Measurements from ENCODE around the gene LRMDA. TPM values are rescaled to one million over a fixed set of nuclear protein-coding genes. Genes with fewer than 3 reads are reported as not detected.

LRMDA gene
- total RNA-seq, 4 donors from 2014 or later, result 0.76 to 6.4 (median 1.3) TPM

DNA sequence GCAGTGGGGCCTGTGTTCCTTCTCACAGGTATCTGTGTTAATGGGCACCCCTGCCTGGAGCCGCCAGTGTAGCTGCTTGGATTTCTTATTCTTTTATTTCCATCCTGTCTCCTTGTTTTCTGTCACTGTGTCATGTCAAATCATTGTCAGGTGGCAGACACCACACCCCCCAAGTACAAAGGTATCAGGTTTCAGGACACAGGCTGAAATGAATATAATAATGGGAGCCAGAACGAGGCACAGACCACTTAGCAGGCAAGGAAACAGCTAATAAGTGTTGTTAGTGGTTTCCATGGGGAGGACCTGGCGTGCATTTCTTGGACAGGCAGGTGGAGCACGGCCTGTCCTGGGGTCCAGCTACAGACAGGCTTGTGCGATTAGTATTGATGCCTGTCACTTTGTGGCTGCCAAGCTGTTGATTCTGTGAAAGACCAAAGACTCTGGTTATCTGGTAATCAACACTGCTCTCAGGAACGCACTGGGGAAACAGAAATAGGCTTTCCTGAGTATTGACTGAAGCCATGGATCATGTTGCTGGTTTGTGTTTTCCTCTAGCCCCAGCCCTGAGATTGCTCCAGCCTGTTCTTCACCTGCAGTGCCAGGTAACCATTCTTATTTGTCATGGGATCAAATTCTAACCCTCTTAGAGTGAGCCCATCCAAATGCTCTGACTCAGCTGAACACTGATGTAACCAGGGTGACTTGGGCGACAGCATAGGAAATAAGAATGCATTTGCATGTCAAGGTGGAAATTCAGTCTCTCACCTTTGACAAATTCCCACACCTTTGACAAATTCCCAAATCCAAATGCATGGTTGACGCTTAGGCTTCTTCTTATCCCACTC, 1002.0 kb downstream of the LRMDA start:
- TF ChIP-seq, protein P1, sequence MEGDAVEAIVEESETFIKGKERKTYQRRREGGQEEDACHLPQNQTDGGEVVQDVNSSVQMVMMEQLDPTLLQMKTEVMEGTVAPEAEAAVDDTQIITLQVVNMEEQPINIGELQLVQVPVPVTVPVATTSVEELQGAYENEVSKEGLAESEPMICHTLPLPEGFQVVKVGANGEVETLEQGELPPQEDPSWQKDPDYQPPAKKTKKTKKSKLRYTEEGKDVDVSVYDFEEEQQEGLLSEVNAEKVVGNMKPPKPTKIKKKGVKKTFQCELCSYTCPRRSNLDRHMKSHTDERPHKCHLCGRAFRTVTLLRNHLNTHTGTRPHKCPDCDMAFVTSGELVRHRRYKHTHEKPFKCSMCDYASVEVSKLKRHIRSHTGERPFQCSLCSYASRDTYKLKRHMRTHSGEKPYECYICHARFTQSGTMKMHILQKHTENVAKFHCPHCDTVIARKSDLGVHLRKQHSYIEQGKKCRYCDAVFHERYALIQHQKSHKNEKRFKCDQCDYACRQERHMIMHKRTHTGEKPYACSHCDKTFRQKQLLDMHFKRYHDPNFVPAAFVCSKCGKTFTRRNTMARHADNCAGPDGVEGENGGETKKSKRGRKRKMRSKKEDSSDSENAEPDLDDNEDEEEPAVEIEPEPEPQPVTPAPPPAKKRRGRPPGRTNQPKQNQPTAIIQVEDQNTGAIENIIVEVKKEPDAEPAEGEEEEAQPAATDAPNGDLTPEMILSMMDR (IDR thresholded peaks at IDR 0.05), result no peak
- no peak for TF ChIP-seq POLR2A (IDR thresholded peaks at IDR 0.05)
- no peak overlapping the region for H3K4me3 ChIP-seq (ENCODE audit: low read depth, poor library complexity, severe bottlenecking)
- no peak for DNase-seq (ENCODE audit: low spot score in 2 of 2)
- WGBS, 2 donors, result 82 to 89% methylated on average over 8 of the region's 8 CpGs
- intact Hi-C loops (cut with DNase I; ENCODE audit: low total_unique reads), result no loop called here

DNA sequence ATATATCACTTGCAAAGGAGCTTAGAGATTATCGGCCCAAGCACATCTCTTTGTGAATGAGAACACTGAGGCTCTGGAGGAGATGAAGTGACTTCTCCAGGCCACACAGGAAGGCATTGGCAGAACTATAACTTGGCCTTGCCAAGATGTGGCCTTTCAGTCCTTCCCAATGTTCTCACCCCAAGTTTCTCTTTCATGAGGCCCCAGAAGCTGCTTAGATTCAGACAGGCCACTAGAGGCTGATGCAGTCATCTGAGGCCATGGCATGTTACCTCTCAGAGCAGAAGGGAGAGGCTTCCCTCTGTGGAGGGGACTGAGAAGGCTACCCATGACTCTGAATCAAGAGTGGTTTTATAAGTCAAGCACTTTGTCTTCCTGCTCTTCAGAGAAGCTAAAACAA, 1003.7 kb downstream of the LRMDA start:
- no peak overlapping the region for H3K4me3 ChIP-seq (ENCODE audit: low read depth, poor library complexity, severe bottlenecking)
- TF ChIP-seq, protein P1 (IDR thresholded peaks at IDR 0.05), result no peak
- no peak for TF ChIP-seq POLR2A (IDR thresholded peaks at IDR 0.05)
- 71 to 73% methylated on average over 1 of the region's 1 CpG for WGBS, 2 donors
- no peak for DNase-seq (ENCODE audit: low spot score in 2 of 2)
- intact Hi-C loops (cut with DNase I; ENCODE audit: low total_unique reads), result no loop called here

DNA sequence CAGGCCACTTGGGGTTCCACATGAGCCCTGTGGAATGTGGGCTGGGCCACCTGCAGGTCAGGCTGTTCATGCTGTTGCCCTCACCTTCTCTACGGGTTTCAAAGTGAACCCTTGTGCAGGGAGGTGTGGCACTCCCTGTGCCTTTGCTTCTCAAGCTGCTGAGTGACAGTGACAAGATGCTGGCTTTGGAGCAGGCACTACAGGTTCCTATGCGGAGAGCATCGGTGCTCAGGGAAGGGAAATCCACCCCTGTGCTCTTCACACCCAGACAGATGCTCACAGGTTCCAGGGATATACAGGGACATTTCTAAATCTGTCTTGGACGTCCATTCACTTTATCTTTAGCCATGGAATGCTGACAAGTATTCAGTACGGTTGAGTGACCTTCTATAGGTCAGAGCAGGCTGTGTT, 1005.0 kb downstream of the LRMDA start:
- no peak overlapping the region for H3K4me3 ChIP-seq (ENCODE audit: low read depth, poor library complexity, severe bottlenecking)
- intact Hi-C loops (cut with DNase I; ENCODE audit: low total_unique reads), result no loop called here
- 72% methylated on average over 4 to 5 of the region's 5 CpGs for WGBS, 2 donors
- TF ChIP-seq, protein P1 (IDR thresholded peaks at IDR 0.05), result no peak
- no peak for TF ChIP-seq POLR2A (IDR thresholded peaks at IDR 0.05)
- no peak for DNase-seq (ENCODE audit: low spot score in 2 of 2)

DNA sequence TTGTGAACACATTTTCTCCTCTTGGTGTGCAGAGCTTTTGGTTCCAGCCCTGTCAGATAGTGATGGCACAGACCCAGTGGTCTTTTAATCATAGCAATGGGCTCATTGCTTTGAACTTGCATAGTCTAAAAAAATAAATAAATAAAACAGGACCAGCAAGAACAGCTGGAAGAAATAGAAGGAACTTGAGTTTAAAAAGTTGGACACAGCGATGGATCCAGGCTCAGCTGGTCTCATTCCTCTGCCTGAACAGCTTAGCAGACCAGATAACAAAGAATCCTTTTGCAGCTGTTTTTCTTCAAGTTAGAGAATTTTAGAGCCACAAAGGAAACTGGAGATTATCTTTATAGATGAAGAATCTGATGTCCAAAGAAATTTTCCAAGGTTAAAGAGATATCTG, 1005.6 kb downstream of the LRMDA start:
- WGBS, 2 donors, result 67 to 69% methylated on average over 1 of the region's 1 CpG
- TF ChIP-seq POLR2A (IDR thresholded peaks at IDR 0.05), result no peak
- TF ChIP-seq, protein P1 (IDR thresholded peaks at IDR 0.05), result no peak
- no peak overlapping the region for H3K4me3 ChIP-seq (ENCODE audit: low read depth, poor library complexity, severe bottlenecking)

DNA sequence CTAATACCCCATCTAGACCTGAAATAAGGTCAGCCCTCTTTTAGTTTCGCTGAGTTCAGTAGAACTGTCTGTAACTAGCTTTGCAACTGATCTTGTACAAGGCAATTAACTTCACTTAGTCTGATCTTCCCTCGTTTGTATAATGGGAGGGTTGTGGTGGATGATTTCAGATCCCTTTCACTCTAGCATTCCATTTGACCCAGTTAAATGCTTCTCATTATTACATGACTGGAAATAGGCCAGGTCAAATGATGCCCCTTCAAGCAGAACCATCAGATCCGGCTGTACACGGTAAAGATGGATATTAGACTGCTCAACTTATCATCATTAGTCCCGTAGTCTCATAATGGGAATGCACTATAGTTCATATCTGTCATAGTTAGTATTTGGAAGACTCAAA, 1009.0 kb downstream of the LRMDA start:
- TF ChIP-seq POLR2A (IDR thresholded peaks at IDR 0.05), result no peak
- TF ChIP-seq, protein P1 (IDR thresholded peaks at IDR 0.05), result no peak
- no peak for DNase-seq (ENCODE audit: low spot score in 2 of 2)
- no peak overlapping the region for H3K4me3 ChIP-seq (ENCODE audit: low read depth, poor library complexity, severe bottlenecking)
- intact Hi-C loops (cut with DNase I; ENCODE audit: low total_unique reads), result no loop called here
- 79 to 82% methylated on average over 5 of the region's 5 CpGs for WGBS, 2 donors

More for the DNA sequence above, 1005.6 kb downstream of the LRMDA start:
- intact Hi-C loops (cut with DNase I; ENCODE audit: low total_unique reads), result no loop called here
- DNase-seq (ENCODE audit: low spot score in 2 of 2), result no peak
